IPS DF 19.7 (cell line): Measurements from ENCODE around the gene SOBP.
"Not testable (repeated sequence)": the region's sequence is repeated elsewhere in the genome, so short reads cannot be mapped to it uniquely, and the experiment has no call there.

Source experiments
- DNase-seq: peaks from one replicate; pipeline ENCODE4 v3.0.0-alpha.2; 2013; ENCODE audit warnings: low read depth, low spot score

SOBP gene

GRCh38 chr6:107553121-107553520 is 63.2 kb downstream of the SOBP start:
- DNase-seq: not testable (repeated sequence)

GRCh38 chr6:107554326-107554725 is 64.4 kb downstream of the SOBP start:
- DNase-seq: no peak

- DNase-seq: no peak
Measured at GRCh38 chr6:107554918-107555317, 65.0 kb downstream of the SOBP start.

GRCh38 chr6:107555449-107555848 is 65.5 kb downstream of the SOBP start:
- no peak for DNase-seq

- no peak for DNase-seq
Measured at GRCh38 chr6:107556082-107556481, 66.2 kb downstream of the SOBP start.

- DNase-seq: no peak
Measured at GRCh38 chr6:107557698-107558097, 67.8 kb downstream of the SOBP start.

- DNase-seq: no peak
Measured at GRCh38 chr6:107560657-107561056, 70.7 kb downstream of the SOBP start.

- no peak for DNase-seq
Measured at GRCh38 chr6:107561306-107561705, 71.4 kb downstream of the SOBP start.

GRCh38 chr6:107563694-107564588 is 74.0 kb downstream of the SOBP start:
- DNase-seq: no peak

DNA sequence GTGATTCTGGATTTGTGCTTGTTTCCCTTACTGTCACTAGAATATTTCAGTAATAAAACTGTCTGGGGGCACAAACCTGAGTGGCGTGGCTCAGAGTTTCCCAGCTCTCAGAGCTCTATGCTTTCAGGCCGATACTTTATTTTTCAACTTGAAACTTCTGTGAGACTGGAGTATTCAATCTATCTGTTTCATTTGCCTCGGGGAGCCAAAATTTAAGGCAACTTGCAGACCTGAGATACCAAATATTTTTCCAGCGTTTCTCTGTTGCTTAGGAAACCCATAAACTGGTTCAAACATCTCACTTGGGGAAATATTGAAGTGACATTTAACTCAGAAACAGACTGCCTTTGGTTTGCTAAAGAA is 74.7 kb downstream of the SOBP start:
- DNase-seq: no peak

DNA sequence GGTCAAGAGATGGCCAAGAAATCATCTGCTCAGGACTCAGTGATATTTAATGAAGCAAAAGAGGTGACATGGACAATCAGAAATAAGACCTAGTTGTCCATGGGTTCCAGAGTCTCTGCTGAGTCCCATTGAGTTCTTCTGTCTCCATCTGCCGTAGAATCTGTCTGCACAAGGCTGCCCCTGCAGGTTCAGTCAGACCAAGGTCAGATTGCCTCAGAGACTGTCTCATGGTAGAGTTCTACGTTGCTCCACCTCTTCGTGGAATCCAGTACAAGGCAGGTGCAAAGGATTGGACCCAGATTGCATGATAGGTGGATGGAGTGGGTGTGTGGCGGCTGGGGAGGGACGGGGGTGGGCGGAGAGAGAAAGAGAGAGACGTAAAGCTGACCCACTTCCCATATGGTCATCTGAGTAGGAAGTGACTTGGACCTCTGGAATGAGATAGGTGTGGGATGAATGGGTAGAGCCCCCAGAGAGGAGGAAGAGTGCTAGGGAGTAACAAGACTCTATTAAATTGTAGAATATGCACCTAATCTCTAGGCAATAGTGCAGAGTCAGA is 75.3 kb downstream of the SOBP start:
- no peak for DNase-seq

- DNase-seq: no peak
Measured at GRCh38 chr6:107567643-107568042, 77.7 kb downstream of the SOBP start.

DNA sequence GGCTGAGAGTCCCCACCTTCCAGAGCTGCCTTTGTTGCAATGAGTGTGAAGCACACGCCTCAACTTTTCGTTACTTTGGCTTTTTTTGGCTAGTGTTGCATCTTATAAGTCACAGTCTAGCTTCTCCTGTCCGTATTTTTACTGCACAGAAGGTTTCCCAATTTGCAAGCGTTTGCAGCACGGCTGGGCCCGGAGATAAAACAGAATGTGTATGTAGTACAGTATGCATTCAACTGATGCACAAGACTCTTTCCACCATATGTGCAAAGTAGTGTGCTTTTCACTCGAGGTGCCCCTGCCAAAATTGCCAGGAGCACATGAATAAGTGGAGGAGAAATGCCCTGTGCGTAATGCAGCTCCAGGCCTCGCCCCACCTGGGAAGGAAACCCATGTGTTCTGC is 79.6 kb downstream of the SOBP start:
- DNase-seq: no peak

GRCh38 chr6:107571354-107571753 is 81.4 kb downstream of the SOBP start:
- no peak for DNase-seq

- DNase-seq: no peak
Measured at GRCh38 chr6:107572886-107573285, 83.0 kb downstream of the SOBP start.

GRCh38 chr6:107574856-107575255 is 84.9 kb downstream of the SOBP start:
- no peak for DNase-seq

DNA sequence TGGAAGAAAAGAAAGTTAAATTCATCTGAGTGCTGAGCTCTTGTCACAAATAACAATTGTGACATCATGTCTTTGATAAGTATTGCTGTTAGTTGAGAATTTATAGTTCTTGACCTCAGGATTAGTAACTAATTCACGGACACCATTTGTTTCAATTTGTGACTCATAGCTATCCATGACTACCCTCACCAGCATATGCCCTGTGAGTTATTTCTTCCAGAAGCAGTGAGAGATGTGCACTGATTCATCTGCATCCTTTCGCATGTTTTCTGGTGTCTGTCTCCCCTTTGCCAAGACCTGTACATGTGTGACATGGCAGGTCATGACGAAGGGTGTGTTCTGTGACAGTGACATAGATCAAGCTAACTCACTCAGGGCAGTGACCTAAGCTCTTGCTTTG is 86.9 kb downstream of the SOBP start:
- DNase-seq: no peak

DNA sequence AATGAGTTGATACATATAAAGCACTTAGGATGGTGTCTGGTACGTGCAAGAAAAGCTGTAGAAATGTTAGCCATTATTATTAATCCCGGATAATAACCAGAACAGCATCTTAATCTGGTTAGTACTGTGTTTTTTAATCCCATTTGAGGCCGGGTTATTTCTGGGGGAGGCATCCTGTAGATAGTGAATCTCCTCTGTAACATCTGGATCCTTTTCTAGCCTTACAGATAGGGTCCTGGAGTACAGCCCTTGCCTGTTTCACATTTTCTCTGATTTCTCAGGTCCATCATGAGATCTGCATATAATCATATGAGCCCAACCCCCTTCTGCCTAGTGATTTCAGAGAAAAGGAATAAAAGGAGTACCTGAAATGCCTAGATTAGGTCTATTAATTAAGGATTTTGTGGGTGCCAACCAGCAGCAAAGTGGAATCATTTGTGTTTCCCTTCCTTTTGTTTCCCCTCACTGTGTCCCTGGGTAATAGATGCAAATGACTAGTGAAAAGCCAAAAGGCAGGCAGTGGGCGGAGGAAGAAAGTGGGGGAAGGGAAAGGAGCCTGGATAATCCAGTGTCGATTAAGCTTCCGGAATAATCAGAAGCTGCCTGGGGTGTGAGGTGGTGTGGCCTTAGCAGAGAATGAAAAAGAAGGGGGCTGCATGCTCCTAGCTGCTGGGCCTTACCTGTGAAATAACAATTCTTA is 88.9 kb downstream of the SOBP start:
- DNase-seq: no peak

DNA sequence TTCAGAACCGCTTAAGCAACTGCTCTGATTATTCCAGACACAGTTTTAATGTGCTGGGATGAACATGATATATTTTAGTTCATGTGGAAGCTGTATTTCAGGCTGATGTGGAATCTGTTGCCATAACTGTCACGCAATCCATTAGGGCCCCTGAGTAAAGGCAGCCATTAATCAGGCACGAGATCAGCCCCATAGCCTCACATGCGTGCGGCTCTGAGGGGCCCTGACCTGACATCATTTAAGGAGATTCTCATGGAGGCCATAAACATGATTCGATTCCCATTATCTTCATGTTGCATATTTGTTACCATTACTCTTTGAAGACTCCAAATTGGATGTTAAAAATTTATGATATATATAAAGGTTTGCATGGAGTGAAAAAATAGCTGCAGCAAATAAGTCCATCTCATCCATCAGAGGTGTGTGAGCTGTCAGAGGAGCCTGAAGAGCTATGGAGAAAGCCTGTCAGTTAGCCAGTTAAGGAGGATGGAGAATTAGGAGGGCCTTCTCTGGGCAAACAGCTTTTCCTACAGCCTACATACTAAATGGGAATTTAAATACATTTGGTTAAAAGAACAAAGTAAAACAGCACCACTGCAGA is 89.6 kb downstream of the SOBP start:
- DNase-seq: no peak

GRCh38 chr6:107582086-107582485 is 92.2 kb downstream of the SOBP start:
- DNase-seq: no peak

GRCh38 chr6:107584726-107585125 is 94.8 kb downstream of the SOBP start:
- DNase-seq: no peak

- no peak for DNase-seq
Measured at GRCh38 chr6:107585815-107586435, 96.0 kb downstream of the SOBP start.
